Trophoblast cell (in vitro differentiated cells and primary cell): ENCODE results near the gene TMEM17.
A peak's percentile ranks its signal among the peaks of the same experiment; 100 is the strongest.

Experiments
- DNase-seq, 2 donors: peaks; one replicate each; pipeline ENCODE4 v3.0.0-alpha.2; 2016
- H2AFZ ChIP-seq: 2 replicates; pipeline ENCODE4 v1.6.1; 2013; ENCODE audit warnings: low read length, moderate library complexity, mild to moderate bottlenecking; ENCODE audit not compliant: insufficient read depth, poor library complexity
- H2AK5ac ChIP-seq: 2 replicates; pipeline ENCODE4 v1.6.1; 2013; ENCODE audit warnings: mild to moderate bottlenecking, low read length
- H2BK120ac ChIP-seq: 2 replicates; pipeline ENCODE4 v1.6.1; 2013; ENCODE audit warnings: low read length, mild to moderate bottlenecking, moderate library complexity; ENCODE audit not compliant: insufficient read depth, poor library complexity
- H2BK12ac ChIP-seq: 2 replicates; pipeline ENCODE4 v1.6.1; 2013; ENCODE audit warnings: mild to moderate bottlenecking, low read length, moderate library complexity
- H2BK5ac ChIP-seq: 2 replicates; pipeline ENCODE4 v1.6.1; 2013; ENCODE audit warnings: low read length, low read depth, moderate library complexity, mild to moderate bottlenecking; ENCODE audit not compliant: poor library complexity
- H3K14ac ChIP-seq: 2 replicates; pipeline ENCODE4 v1.6.1; 2013; ENCODE audit warnings: mild to moderate bottlenecking, low read length
- H3K18ac ChIP-seq: 2 replicates; pipeline ENCODE4 v1.6.1; 2013; ENCODE audit warnings: mild to moderate bottlenecking, low read length
- H3K23ac ChIP-seq: 2 replicates; pipeline ENCODE4 v1.6.1; 2013; ENCODE audit warnings: low read length
- H3K27ac ChIP-seq: 2 replicates; pipeline ENCODE4 v1.5.1; 2013; ENCODE audit warnings: low read depth, mild to moderate bottlenecking, inconsistent platforms, low read length, moderate library complexity
- H3K27me3 ChIP-seq: 2 replicates; pipeline ENCODE4 v1.6.1; 2013; ENCODE audit warnings: inconsistent platforms, mild to moderate bottlenecking, low read length, moderate library complexity; ENCODE audit not compliant: insufficient read depth
- H3K36me3 ChIP-seq, 2 experiments: 1 replicate in 1 of 2; 2 replicates in 1 of 2; pipeline ENCODE4 v1.6.1; 2013; ENCODE audit warnings: low read length in 2 of 2, mild to moderate bottlenecking in 2 of 2, moderate library complexity in 1 of 2; ENCODE audit not compliant: insufficient read depth in 2 of 2, control insufficient read depth in 1 of 2
- H3K4ac ChIP-seq: 2 replicates; pipeline ENCODE4 v1.6.1; 2013; ENCODE audit warnings: low read depth, mild to moderate bottlenecking, low read length, moderate library complexity
- H3K4me1 ChIP-seq, 2 experiments: 1 replicate in 1 of 2; 2 replicates in 1 of 2; pipeline ENCODE4 v1.6.1; 2013; ENCODE audit warnings: low read length in 2 of 2, mild to moderate bottlenecking in 2 of 2, moderate library complexity in 1 of 2; ENCODE audit not compliant: insufficient read depth in 2 of 2, control insufficient read depth in 1 of 2
- H3K4me2 ChIP-seq: 2 replicates; pipeline ENCODE4 v1.6.1; 2013; ENCODE audit warnings: inconsistent platforms, mild to moderate bottlenecking, low read length, moderate library complexity
- H3K4me3 ChIP-seq: 2 replicates; pipeline ENCODE4 v1.5.1; 2013; ENCODE audit warnings: mild to moderate bottlenecking, low read depth, low read length, inconsistent platforms
- H3K79me1 ChIP-seq: one replicate; pipeline ENCODE4 v1.6.1; 2013; ENCODE audit warnings: low read length
- H3K79me2 ChIP-seq: 2 replicates; pipeline ENCODE4 v1.6.1; 2013; ENCODE audit warnings: low read length, mild to moderate bottlenecking; ENCODE audit not compliant: control insufficient read depth, insufficient read depth, poor library complexity
- H3K9ac ChIP-seq: 2 replicates; pipeline ENCODE4 v1.6.1; 2013; ENCODE audit warnings: mild to moderate bottlenecking, low read length
- H3K9me3 ChIP-seq: 2 replicates; pipeline ENCODE4 v1.6.1; 2013; ENCODE audit warnings: low read depth, mild to moderate bottlenecking, control low read depth, inconsistent platforms, low read length; ENCODE audit not compliant: insufficient read depth
- H4K12ac ChIP-seq: 2 replicates; pipeline ENCODE4 v1.6.1; 2013; ENCODE audit warnings: low read depth, mild to moderate bottlenecking, low read length, moderate library complexity
- H4K8ac ChIP-seq: 2 replicates; pipeline ENCODE4 v1.6.1; 2013; ENCODE audit warnings: low read depth, mild to moderate bottlenecking, low read length, moderate library complexity
- H4K91ac ChIP-seq: one replicate; pipeline ENCODE4 v1.6.1; 2013; ENCODE audit warnings: low read depth, mild to moderate bottlenecking, low read length, moderate library complexity
- WGBS: extraction: QIAGEN DNeasy Blood & Tissue Kit; methylation state at CpG from one replicate; pipeline ENCODE4 v1.1.7; 2013; ENCODE audit warnings: missing lambda C conversion rate; ENCODE audit not compliant: insufficient read length, insufficient coverage; ENCODE audit errors: extremely low coverage; 5-methylcytosine and 5-hydroxymethylcytosine counted together

The TMEM17 gene

DNA sequence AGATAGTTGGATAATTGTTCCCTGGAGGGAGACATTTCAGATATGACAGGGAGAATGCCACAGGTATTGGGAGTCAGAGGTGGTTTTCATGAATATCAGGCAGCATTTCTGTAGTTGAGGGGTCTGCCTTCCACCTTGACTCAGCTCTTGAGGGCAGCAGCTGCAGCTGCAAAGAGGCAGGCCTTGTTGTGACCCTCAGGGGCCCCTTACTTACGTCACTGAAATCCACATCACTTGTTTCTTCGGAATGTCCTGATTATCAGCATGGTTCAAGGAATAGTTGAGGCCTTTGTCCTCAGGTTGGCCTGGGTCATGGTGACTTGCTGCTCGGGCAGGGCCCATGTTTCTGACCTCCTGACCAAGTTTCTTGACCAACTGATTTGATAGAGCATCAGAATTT, 46.9 kb downstream of the TMEM17 start:
- Histone ChIP-seq H3K23ac (no peak overlapping the region), H3K18ac (no peak overlapping the region), H2AFZ (no peak overlapping the region), H4K8ac (no peak overlapping the region), H3K27ac (no peak overlapping the region), H3K79me2 (peaks cover 3% of the 10 kb centered on the region), H3K79me1 (peaks cover 16% of the 10 kb centered on the region), H3K36me3 (no peaks in the 10 kb centered on the region), H4K12ac (no peak overlapping the region), H3K4me3 (no peak overlapping the region), H4K91ac (peak overlapping the region; percentile 2), H3K4me2 (no peak overlapping the region), H3K4me1 (peaks cover 17 to 25% of the 10 kb centered on the region in 2 experiments), H2BK5ac (no peak overlapping the region), H3K27me3 (no peaks in the 10 kb centered on the region), H3K9ac (no peak overlapping the region), H3K14ac (no peak overlapping the region), H2AK5ac (no peak overlapping the region), H3K4ac (no peak overlapping the region), H3K9me3 (peaks cover 3% of the 10 kb centered on the region), H2BK12ac (peak overlapping the region; percentile 38), H2BK120ac (no peak overlapping the region)
- WGBS = no CpG with 5 or more reads among the region's 3 CpGs
- DNase-seq = peak; percentile 48 to 59

DNA sequence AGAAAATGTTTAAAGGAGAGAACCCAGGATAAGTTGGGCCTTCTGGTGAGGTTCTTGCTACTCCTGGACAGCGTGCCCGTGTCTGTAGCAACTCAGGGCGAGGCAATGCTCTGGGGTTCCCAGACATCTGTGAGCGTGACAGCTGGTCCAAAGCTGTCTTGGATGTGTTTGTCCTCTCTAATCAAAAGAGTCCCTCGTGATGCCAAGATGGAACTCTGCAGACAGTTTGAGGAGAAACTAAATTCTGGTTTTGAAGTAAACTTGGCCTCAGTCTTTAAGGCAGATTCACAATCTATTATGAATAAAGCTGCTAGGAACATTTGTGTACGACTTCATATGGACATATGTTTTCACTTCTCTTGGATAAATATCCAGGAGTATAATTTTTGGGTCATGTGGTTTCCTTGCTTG, 47.3 kb downstream of the TMEM17 start:
- Histone ChIP-seq H3K4me1 (peaks cover 17 to 25% of the 10 kb centered on the region in 2 experiments), H3K27ac (no peak overlapping the region), H3K36me3 (no peaks in the 10 kb centered on the region), H3K14ac (no peak overlapping the region), H3K4ac (no peak overlapping the region), H3K9ac (no peak overlapping the region), H3K27me3 (no peaks in the 10 kb centered on the region), H2BK12ac (peak overlapping the region; percentile 4), H2BK120ac (peak overlapping the region; percentile 26), H3K79me1 (peaks cover 14% of the 10 kb centered on the region), H3K79me2 (peaks cover 3% of the 10 kb centered on the region), H4K12ac (no peak overlapping the region), H2AK5ac (no peak overlapping the region), H2BK5ac (no peak overlapping the region), H3K4me2 (no peak overlapping the region), H3K9me3 (peaks cover 3% of the 10 kb centered on the region), H3K4me3 (no peak overlapping the region), H3K18ac (no peak overlapping the region), H3K23ac (no peak overlapping the region), H2AFZ (no peak overlapping the region), H4K91ac (peak overlapping the region; percentile 0), H4K8ac (no peak overlapping the region)
- no peak for DNase-seq
- WGBS = no CpG with 5 or more reads among the region's 6 CpGs

DNA sequence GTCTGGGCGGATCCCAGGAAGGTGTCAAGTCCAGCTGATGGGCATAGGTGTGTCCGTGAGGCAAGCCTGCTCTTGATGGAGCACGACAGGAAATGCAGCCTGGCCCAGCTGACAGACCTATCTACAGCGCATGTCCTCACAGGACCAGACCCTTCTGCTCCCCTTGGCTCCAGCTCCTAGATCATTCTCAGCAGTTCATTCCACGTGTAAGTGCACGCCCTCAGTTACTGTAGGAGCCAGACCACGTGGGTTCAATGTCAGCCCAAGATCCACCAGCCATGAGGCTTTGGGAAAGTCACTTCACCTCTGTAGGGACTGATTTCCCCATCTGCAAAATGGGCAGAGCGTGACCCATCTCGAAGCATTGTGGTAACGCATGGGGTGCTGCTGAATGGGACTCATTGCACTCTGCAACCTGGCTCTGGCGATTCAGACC, 47.8 kb downstream of the TMEM17 start:
- Histone ChIP-seq H2AK5ac (no peak overlapping the region), H3K18ac (no peak overlapping the region), H3K27ac (no peak overlapping the region), H3K79me2 (peaks cover 3% of the 10 kb centered on the region), H3K9ac (no peak overlapping the region), H2AFZ (no peak overlapping the region), H3K36me3 (no peaks in the 10 kb centered on the region), H3K79me1 (peaks cover 14% of the 10 kb centered on the region), H3K4me1 (peaks cover 17 to 25% of the 10 kb centered on the region in 2 experiments), H3K4me2 (no peak overlapping the region), H3K4me3 (no peak overlapping the region), H2BK5ac (no peak overlapping the region), H3K14ac (no peak overlapping the region), H4K12ac (no peak overlapping the region), H3K27me3 (no peaks in the 10 kb centered on the region), H3K4ac (no peak overlapping the region), H4K91ac (peak overlapping the region; percentile 0), H2BK120ac (peak overlapping the region; percentile 26), H3K9me3 (peaks cover 3% of the 10 kb centered on the region), H2BK12ac (peak overlapping the region; percentile 74), H4K8ac (no peak overlapping the region), H3K23ac (no peak overlapping the region)
- DNase-seq = no peak
- WGBS = no CpG with 5 or more reads among the region's 11 CpGs

- no peak for DNase-seq
These were observed 48.4 kb downstream of the TMEM17 start for GRCh38 chr2:62457556-62457955.

More at GRCh38 chr2:62457556-62457955, 48.4 kb downstream of the TMEM17 start:
- H3K14ac ChIP-seq = peak overlapping the region; percentile 88
- no peak overlapping the region for H3K4me3 ChIP-seq
- H2BK12ac ChIP-seq = peak overlapping the region; percentile 74
- peak overlapping the region; percentile 14 for H2AK5ac ChIP-seq
- WGBS = no CpG with 5 or more reads among the region's 11 CpGs
- H3K9ac ChIP-seq = no peak overlapping the region
- H3K18ac ChIP-seq = peak overlapping the region; percentile 81
- H3K4ac ChIP-seq = no peak overlapping the region
- H3K23ac ChIP-seq = no peak overlapping the region
- peaks cover 3% of the 10 kb centered on the region for H3K79me2 ChIP-seq
- H4K12ac ChIP-seq = peak overlapping the region; percentile 89
- H4K8ac ChIP-seq = peak overlapping the region; percentile 90
- H3K79me1 ChIP-seq = peaks cover 14% of the 10 kb centered on the region
- H2BK5ac ChIP-seq = peak overlapping the region; percentile 92
- H3K27ac ChIP-seq = no peak overlapping the region
- no peaks in the 10 kb centered on the region for H3K36me3 ChIP-seq
- H3K27me3 ChIP-seq = no peaks in the 10 kb centered on the region
- H3K4me1 ChIP-seq = peaks cover 17 to 21% of the 10 kb centered on the region in 2 experiments
- H2AFZ ChIP-seq = peak overlapping the region; percentile 17
- peaks cover 3% of the 10 kb centered on the region for H3K9me3 ChIP-seq
- H4K91ac ChIP-seq = peak overlapping the region; percentile 89
- peak overlapping the region; percentile 71 for H3K4me2 ChIP-seq
- H2BK120ac ChIP-seq = peak overlapping the region; percentile 91
